DLD1 (cell line): ENCODE measurements around the gene ANKS3.

Experiments used
- in situ Hi-C: cut with HindIII; loops from 2 replicates; pipeline ENCODE4 v1.10.0; 2017; ENCODE audit warnings: low sequenced_read_pairs

ANKS3 gene

DNA sequence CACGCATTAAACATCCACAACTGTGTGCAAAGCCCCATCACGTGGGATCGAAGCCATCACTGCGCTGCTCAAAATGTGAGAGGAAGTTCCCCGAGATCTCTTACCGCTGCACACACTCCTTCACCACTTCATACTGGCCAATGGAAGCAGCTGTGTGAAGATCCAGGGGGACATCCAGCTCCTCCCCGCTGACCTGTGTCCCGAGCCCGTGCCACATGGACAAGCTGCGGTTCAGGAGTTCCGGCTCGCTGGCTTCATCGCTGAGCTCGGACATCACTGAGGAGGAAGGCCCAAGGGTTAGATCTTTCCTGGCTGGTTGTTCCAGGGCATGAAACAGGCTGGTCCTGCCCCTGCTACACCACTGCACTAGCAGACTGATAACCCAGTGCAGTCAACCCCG, 4.2 kb downstream of the ANKS3 start:
- in situ Hi-C loops, result no loop called here

DNA sequence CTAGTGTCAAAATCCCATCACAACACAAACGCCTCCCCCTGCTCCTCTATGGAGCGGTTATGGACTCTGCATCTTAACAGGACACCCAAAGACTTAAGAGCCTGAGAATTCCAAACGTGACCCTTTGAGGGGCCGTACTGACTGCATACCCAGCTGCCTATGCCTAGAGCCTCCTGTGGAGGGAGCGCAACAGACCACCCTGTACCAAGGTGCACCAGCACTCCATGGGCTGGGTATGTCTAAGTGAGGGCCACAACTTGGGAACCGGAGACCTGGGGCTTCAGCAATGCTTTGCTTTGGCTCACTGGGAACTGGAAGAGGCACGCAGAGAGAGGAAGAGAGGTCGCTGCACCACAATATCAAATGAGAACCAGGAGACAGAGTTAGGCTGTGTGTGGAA, 5.4 kb downstream of the ANKS3 start:
- in situ Hi-C loops, result no loop called here

DNA sequence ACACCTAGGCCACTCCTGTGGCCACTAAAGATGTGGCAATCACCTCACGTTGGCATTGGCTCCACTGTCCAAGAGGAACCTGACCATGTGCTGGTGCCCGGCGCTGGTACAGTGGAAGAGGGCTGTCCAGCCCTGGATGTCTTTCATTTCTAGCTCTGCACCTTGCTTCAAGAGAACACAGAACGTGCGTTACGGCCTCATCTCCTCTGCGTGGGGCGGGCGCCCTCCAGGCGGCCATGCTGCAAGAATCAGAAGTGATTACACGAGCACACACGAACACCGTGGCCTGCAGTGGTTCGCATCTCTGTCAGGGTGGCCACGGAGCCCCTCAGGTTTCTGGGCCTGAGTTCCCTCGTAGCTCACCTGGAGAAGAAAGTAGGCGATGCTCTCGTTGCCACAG, 7.5 kb downstream of the ANKS3 start:
- in situ Hi-C loops, result no loop called here

DNA sequence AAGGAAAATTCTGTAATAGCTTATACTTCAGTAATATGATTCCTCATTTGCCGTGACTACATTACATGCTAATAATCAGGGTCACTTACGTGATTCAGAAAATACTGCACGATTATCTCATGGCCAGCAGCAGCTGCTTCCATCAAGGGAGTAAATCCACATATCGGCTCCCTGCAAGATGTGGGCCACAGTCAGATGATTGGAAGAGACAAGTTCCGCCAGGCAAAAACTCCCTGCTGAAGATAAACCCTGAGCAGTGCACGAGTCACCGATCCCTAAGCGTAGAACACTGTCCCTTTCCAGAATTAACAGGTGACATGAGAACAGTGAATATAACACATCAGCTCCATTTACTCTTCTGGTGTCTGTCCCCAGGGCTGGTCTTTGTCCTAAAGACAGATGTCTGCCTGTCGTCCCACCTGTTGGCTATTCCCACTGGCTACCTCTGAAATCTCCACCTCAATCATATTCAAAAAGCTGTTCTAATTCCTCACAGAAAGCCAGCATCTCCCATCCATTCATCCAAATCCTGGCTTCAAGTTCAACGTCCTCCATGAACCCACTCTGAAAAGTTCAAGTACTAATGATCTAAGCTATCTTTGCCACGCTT, 9.3 kb downstream of the ANKS3 start:
- in situ Hi-C loops, result no loop called here

DNA sequence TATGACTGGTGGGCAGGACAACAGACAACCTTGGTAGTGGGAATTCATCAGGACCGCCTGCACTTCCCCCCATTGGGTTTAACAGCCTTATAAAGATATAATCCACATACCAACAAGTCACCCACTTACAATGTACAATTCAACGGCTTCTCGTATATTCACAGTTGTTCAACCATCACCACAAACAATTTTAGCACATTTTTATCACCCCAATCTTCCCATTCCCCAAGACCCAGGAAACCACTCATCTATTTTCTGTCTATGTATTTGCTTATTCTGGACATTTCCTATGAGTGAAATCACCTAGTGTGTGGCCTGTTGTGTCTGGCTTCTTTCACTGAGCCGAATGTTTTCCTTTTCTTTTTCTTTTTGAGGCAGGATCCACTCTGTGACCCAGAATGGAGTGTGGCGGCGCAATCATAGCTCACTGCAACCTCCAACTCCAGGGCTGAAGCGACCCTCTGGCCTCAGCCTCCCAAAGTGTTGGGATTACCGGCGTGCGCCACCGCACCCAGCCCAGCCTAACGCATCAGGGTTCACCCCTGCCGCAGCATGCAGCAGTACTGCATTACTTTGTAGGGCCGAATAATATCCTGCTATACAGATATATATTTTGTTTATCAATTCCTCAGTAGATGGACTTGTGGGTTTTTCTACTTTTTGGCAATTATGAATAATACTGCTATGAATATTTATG, 10.9 kb downstream of the ANKS3 start:
- in situ Hi-C loops, result no loop called here

DNA sequence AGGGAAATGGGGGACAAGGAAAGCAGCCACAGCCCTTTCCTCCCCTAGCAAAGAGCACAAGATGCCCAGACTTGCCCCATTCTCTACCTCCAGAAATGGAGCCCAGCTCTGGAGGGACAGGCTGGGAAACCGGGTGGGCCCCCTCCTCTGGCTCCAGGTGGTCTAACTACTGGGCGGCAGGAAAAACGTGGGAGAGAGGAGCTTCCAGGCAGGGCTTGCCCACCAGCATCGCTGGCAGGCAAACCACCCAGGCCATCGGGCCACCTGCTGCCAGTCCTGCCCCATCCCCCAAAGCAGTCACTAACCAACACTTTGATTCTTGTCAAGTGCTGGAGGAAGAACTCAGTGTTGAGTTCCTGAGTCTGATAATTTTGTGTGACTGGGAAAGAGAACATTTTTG, 15.6 kb downstream of the ANKS3 start:
- in situ Hi-C loops, result no loop called here

DNA sequence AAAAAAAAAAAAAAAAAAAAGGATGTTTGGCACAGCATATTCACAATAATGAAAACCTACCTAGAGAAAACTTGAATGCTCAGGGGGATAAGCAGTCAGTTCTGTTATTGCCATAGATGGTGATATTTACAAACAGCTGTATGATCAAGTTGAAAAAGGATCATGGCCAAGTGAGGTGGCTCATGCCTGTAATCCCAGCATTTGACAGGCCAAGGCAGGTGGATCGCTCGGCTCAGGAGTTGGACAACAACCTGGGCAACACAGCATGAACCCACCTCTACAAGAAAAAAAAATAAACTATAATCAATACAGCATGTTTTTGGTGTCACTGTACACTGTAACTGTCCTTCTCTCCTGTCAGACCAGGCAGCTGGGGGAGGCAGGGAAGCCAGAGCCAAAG, 19.1 kb downstream of the ANKS3 start:
- in situ Hi-C loops, result no loop called here

DNA sequence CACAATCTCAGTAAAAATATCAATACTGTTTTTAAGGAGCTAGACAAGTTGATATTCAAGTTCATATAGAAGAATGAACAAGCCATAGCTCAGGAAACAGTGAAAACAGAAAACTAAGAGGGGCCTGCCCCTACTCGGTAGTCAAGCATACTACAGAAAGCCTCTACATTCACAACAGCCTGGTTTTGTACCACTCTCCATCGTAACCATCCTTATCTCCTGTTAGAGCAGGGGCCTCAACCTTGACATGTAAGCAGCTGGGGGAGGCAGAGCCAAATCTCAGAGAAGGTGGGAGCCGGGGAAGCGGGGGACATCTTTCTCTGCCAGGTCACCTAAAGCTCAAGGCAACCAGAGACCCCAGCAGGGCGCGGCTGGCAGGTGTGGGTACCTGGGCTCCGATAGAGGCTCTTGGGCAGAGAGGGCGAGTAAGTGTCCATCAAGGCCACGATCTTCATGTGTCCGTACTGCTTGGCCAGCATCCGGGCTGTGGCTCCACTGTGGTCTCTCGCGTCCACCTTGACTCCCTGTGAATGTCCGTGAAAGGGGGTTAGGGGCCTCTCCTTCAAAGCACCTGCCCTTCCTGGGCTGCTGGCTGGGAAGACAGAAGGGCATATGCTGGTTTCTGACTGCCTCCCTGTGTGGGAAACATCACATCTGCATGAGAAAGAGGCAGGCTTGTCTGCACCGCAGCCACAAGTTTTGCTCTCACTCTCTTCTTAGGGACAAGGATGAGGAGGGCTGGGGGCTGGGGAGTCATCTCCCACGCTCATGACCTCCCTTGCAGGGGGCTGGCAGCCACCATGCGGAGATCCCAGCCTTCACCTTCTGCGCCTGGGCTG, 20.2 kb downstream of the ANKS3 start:
- in situ Hi-C loops, result no loop called here

DNA sequence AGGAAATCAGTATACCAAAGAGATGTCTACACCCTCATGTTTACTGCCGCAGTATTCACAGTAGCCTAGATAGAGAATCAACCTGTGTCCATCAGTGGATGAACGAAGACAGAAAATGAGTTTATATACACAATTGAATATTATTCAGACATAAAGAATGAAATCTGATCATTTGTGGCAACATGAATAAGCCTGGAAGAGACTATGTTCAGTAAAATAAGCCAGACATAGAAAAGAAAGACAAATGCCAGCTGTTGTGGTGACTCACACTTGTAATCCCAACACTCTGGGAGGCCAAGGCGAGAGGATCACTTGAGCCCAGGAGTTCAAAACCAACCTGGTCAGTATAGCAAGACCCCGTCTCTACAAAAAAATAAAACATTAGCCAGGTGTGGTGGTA, 24.6 kb downstream of the ANKS3 start:
- in situ Hi-C loops, result no loop called here

DNA sequence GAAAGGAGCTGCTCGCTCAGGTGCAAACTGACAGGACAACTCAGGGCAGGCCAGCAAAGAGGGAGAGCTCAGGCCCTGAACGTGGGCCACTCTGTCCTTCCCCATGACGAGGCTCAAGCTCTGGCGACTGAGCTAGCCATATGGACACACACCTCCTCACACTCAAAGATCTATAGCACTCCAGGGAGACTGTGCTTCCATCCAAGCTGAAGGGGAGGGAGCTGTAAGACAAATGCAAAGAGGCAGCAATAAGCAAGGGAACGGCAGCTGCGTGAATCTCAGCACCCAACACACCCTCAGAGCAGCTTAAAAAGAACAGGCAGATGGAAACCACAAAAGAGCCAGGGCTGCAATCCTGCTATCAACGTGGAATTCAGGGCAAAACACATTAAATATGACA, 27.2 kb downstream of the ANKS3 start:
- in situ Hi-C loops, result no loop called here

DNA sequence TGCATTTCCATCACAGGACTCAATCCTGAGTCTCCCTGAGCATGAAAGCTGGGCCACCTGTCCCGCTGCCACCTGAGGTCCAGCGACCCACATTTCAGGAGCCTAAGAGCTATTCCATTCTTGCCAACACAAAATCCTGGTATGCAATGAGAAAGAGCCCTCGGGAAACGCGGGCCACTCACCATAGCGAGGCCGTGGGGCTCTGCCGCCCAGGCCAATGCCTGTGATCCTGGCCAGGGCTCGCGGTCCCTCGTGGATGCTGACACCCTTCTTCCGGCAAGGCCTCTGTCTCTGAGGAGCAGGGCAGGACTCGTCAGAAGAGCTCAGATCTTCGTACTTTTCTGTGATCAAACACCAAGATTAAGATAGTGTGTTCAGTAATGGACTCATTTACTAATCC, 29.2 kb downstream of the ANKS3 start:
- in situ Hi-C loops, result no loop called here

DNA sequence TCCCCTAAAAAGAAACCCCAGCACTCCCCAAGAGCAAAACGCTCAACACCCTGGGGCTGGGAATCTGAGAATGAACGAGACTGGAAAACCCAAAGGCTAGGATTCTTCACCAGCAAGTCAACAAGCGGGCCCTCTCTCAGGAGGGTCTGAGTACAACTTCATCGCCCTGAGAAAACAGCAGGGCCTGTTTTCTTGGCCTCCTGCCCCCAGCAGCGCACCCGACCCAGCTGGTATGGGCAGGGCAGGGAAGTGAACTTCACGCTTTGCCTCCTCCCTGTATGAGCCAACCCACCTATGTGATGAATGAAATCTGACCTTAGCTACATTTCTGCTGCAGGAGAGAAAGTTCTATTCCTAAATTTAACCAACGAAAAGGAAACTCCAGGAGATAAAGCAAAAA, 29.6 kb downstream of the ANKS3 start:
- in situ Hi-C loops, result no loop called here

DNA sequence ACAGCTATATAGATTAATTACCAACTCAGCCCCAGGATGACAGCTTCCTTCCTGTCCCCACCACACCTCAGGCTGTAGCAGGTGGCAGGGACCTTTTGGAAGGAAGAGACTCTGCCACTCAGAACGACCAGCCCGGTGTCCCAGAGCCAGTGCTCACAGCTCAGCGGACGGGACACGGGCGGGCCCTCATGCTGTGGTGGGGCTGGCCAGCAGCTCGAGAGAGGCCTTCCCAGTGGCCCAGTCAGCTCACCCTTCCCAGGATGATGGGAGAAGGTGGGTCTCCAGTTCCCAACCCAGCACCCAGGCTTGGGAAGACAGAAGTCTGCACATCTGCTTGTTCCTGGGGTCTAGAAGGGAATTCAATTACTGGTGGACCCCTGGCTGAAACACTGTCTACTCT, 30.2 kb downstream of the ANKS3 start:
- in situ Hi-C loops, result no loop called here

DNA sequence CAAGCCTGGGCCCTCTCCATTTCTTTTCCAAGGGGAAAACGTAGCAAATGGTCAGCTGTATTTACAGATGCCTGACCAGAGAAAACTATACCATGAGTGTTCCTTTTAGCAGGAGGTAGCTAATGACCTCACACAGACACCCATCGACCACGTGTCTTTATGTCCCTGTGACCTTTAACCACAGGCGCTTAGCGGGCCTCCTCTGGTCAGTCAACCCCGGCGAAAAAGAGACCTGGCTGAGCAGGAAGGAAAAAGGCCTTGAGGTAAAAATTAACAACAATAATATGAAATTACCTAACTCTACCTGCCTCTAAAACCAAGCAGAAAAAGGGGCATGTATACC, 31.6 kb downstream of the ANKS3 start:
- in situ Hi-C loops, result no loop called here

DNA sequence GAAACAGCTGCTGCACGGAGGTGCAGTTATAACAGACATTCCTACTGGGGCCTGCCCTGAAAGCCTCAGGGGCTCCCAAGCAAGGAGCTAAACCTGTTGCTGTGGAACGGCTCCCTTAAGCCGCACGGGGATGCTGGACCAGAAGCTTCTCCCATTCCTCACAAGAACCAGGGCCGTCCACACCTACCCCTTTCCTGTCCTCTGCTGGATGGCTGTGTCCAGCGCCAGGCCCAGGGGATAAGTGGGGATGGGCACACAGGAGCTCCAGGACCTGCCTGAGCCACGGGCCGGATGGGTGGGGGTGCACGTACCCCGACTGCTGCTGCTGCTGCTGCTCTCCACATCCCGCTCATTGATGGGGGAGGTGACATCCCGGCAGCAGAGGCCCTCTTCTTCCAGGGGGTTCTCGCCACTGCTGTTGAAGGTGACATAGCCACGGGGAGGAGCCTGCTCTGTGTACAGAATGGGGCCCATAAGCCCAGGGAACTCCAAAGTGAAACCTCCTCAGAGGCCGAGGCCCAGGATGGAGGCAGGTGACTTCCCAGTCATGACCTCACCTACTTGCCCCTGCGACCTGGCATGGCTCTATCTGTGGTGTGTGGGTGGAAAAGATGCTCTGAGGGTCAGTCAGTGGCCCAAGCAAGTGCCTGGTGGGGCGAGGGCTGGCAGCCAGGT, 32.1 kb downstream of the ANKS3 start:
- in situ Hi-C loops, result no loop called here

DNA sequence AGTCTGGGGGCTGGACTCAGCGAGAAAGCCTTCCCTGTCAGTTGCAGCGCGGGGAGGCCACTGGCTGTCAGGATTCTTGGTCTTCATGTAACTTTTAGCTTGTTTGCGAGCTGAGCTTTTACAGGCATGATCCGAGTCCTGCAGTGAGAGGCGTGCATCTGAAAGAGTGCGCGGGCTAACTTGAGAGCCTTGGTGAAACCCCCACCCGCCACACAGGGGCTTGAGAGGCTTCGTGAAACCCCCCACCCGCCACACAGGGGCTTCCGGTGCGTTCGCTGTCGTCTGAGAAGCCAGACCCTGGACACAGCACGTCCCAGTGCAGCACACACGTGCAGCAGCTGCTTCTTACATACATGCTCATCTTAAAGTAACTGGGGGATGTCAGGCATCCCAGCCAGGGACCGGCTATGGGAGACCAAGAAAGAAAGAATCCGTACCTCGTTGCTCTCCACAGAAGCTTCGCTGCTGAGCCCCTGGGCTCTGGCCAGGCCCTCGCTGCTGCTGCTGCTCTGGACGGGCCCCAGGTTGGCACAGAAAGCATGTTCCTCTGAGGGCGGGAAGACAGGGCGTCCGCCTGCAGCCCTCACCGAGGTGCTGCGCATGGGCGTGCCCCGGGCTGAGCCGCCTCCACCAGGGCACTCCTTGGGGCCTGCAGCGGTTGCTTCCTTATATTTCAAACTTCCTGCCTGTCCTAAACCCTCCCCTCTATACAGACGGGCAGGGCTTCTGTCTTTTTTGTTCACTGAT, 32.9 kb downstream of the ANKS3 start:
- in situ Hi-C loops, result no loop called here

DNA sequence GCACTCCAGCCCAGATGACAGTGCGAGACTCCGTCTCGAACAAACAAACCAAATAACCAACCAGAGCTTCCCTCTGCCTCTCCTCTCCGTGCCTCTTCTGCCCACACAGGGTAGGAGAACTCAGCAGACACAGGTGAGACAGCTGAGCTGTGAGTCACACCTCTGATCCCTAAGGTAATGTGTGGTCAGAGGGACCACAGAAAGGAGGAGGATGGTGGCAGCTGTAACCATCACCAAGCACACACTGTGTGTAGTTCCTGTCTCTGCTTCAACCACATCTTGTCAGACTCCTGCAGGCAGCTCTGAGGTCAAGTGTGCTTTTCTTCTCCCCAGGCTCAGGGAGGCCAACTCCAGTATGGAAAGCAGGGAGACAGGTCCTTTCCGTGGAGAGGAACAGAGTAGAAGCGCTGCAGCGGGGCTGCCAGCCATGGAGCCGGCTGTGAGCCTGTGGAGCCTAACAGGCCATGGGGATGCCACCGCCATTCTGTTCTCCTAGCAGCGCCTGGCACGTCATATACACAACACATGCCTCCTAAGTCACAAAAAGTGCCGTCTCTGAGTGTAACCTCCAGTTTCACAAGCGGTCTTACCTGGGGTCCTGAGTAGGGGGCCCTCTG, 33.6 kb downstream of the ANKS3 start:
- in situ Hi-C loops, result no loop called here

DNA sequence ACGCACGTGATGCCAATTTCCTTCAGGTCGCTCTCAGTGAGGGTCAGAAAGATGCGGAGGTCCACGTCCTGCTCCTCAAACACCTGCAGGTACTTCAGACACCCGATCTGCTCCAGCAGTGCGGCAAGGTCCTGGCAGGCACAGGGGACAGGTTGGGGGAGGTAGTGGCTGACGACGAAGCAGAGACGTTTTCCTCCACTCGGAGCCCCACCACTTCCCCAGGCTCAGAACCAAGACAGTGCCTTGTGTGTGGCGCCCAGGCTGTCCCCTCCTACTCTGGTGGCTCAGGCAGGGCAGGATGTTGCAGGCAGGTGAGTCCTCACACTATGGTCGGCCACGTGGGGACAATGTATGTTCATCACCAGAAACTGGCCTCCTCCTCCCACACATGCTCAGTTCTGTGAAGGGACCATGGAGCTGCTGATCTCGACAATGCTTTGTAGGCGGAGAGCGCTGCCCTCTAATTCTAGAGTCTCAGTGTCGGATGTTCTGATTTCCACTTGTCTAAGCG, 35.0 kb downstream of the ANKS3 start:
- in situ Hi-C loops, result no loop called here

DNA sequence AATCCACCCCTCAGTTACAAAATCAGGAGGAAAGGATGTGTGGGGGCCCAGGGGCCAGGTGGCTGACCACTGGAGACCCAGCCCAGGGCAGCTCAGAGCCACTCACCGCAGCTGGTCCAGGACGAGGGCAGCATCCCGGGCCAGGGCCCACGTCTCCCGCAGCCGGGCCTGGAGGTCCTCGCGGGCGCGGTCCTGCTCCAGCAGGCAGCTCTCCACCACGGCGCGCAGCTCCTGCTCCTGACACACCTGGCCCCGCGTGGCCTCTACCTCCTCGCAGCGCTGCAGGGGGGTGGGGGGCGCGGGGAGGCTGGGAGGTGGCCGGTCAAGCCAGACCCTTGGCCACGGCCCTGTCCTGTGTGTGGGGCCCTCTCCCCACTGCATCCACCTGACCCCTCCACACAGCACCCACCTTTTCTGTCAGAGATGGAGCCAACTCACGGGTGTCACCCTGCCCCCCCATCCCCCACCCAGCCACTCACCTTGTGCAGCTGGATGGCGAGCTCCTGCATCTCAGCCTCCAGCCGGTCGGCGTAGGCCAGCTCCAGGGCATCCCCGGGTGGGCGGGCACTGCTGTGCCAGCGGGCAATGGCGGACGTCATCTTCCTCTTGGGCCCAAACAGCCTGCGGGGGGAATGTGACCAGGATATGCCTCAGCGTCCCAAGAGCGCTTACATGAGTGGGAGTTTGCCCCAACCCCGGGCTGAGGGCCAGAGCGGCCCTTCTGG, 35.6 kb downstream of the ANKS3 start:
- in situ Hi-C loops, result no loop called here

DNA sequence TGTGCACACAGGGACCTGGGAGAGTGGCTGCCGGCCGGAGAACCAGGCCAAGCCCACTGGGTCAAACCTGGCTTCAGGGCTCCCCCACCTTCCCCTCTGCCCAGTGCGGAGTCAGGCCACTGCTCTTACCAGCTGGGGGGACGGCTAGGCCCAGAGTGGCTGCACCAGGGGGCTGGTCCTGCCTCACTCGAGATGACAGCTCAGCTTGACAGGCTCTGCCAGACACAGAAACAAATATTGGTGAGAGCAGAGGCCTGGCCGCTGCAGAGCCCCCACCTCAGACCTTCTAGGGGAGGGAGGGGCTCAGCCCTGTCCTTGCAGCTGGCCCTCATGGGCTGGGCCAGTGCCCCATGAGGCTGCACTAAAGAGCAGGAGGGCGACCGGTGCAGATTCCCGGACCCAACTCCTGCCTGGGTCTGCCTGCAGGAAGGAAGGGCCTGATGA, 36.2 kb downstream of the ANKS3 start:
- in situ Hi-C loops, result no loop called here
